NCI-H1092 treated with DMSO at 0.1 percent for 48 hours (cell line): ENCODE results near the gene AADACL4.
"Not testable (repeated sequence)": the region's sequence is repeated elsewhere in the genome, so short reads cannot be mapped to it uniquely, and the experiment has no call there.

Source experiments
- DNase-seq: peaks from one replicate; lab custom pipeline; 2025; lab: John Stamatoyannopoulos, UW

The AADACL4 gene

GRCh38 chr1:12658531-12659453 is 14.9 kb downstream of the AADACL4 start:
- DNase-seq: peak; percentile 89

DNA sequence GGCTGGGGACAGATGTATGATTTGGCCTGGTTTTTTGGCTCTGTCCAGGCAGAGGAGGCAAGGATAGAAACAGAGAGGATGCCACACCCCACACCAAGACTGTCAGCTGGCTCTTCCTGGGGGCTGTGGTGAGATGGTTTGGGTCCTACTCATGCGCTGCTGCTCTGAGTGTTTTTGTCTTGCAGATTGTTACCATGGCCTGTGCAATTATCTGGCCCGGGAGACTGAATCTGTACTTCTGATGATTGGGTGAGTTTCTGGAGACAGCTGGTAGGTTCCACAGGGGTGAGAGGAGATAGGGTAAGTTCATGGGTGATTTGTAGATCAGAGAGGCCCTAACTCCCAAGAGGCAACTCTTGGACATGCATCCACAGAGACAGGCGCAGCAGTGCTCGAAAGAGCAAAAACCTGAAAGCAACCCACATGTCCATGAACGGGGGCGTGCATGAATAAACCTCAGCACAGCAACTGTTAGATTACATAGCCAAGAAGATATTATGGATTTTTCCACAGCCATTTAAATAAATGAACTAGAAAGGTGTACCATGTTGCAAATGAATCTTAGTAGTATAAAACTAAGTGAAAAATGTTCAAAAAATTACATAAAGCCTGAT is 17.8 kb downstream of the AADACL4 start:
- DNase-seq: no peak

GRCh38 chr1:12662556-12662955 is 18.7 kb downstream of the AADACL4 start:
- no peak for DNase-seq

- no peak for DNase-seq
These were observed 21.6 kb downstream of the AADACL4 start for GRCh38 chr1:12665511-12665910.

DNA sequence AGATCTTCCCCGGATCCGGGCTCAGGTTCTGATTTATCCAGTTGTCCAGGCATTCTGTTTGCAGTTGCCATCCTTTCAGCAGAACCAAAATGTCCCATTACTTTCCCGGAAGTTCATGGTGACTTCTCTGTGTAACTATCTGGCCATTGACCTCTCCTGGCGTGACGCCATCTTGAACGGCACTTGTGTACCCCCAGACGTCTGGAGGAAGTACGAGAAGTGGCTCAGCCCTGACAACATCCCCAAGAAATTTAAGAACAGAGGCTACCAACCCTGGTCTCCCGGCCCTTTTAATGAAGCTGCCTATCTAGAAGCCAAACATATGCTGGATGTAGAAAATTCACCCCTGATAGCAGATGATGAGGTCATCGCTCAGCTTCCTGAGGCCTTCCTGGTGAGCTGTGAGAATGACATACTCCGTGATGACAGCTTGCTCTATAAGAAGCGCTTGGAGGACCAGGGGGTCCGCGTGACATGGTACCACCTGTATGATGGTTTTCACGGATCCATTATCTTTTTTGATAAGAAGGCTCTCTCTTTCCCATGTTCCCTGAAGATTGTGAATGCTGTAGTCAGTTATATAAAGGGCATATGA is 22.4 kb downstream of the AADACL4 start:
- DNase-seq: no peak

DNA sequence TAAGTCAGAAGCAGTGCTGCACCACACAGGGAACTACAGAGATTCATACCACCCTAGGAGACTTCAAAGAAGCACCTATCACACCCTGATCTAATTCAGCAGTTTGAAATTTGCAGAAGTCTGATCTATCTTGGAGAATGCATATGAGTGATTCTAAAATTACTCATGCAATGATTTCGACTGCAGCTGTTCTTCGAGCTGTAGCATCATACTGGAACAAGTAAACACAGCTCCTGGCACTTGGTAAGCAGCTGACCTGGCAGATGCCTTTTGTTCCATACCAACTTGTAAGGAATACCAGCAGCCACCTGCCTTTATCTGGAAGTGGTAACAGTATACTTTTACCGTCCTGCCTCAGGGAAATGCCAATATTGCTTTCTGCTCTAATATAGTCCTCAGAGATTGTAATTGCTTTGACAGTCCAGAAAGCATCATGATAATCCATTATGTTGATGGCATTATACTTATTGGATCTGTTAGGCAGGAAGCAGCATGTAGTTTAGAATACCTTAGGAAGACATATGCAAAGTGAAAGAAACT is 25.7 kb downstream of the AADACL4 start:
- no peak for DNase-seq

- DNase-seq: no peak
These were observed 30.5 kb downstream of the AADACL4 start for GRCh38 chr1:12674358-12674757.

DNA sequence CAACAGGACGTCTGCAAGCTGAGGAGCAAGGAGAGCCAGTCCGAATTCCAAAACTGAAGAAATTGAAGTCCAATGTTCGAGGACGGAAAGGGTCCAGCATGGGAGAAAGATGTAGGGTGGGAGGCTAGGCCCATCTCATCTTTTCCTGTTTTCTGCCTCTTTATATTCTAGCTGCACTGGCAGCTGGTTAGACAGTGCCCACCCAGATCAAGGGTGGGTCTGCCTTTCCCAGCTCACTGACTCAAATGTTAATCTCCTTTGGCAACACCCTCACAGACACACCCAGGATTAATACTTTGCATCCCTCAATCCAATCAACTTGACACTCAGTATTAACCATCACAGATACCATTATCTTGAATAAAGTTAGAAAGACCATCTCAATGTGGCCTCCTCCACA is 32.2 kb downstream of the AADACL4 start:
- not testable (repeated sequence) for DNase-seq

DNA sequence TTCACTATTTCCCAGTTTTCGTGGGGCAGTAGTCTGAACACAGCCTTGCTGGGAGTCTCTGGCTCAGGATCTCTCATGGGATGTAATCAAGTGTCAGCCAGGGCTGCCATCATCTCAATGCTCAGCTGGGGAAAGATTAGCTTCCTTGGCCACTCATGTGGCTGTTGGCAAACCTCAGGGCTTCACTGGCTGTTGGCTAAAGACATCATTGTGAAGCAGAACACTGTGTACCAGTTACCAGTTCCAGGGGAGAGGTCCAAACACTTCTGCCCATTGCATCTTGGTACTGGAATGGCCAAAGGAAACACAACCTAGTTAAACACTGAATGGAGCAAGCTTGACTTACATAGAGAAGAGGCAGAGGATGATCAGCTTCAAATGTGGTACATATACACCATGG is 33.7 kb downstream of the AADACL4 start:
- DNase-seq: no peak

DNA sequence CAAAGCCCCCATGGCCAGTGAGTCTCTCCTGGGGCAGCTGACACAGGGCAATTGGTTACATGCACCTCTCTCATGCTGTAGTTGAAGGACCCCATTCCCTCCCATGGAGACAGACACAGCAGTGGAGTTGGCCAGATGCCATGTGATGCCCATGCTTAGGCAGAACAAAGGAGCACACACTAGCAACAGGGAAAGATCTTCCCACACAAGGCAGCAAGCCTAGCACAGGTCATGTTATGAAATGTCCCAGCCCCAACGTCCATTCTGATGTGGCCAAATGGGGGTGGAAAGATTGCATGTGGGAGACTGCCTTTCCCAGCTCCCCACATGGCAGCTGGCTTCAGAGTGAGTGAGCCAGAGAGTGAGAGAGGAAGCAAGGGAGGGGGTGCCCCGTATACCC is 34.5 kb downstream of the AADACL4 start:
- no peak for DNase-seq

- no peak for DNase-seq
These were observed 34.9 kb downstream of the AADACL4 start for GRCh38 chr1:12678820-12679219.

DNA sequence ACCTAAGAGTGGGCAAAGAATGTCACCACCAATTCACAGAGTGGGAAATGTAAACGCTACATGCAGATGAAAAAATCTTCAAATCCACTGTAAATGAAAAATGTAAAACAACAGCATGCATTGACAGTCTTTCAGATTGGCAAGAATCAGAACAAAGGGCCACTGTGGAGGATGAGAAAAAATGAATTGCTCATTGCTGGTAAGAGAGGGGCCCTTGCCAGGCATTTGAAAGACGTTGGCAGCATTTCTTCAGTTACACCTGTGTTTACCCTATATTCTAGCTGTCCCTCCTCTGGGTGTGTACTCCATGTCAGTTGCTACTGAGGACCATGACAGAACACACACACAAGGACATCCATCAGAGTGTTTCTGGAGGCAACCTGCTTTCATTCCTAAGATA is 46.3 kb downstream of the AADACL4 start:
- no peak for DNase-seq

DNA sequence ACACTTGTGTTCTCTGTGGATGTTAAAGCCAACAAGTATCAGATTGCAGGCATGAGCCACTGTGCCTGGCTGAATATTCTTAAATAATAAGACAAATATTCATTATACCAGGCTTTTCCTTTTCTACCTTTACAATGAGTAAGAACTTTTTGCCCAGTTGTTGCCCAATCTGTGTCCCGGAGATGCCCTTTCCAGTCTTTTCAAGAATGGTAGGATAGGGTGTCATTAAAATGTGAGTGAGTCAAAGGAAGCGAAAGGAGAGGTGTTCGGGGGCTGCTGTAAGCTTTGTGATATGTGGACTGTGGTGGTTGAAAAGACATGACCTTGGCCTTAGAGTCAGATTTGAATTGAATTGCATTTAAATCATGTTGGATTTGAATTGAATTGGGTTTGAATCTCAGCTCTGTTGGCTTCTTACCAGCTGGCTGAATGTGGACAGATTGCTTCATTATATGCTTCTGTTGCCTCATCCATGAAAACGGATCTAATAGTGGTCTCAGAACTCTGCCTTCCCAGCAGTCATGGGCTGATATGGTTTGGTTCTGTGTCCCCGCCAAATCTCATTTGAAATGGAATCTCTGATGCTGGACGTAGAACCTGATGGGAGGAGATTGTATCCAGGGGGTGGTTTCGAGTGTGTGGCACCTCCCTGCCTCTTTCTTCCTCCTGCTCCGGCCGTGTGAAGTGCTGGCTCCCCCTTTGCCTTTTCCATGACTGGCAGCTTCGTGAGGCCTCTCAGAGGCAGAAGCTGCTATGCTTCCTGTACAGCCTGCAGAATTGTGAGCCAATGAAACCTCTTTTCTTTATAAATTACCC is 49.3 kb downstream of the AADACL4 start:
- DNase-seq: no peak

- DNase-seq: no peak
These were observed 52.8 kb downstream of the AADACL4 start for GRCh38 chr1:12696658-12697057.

- DNase-seq: no peak
These were observed 53.5 kb downstream of the AADACL4 start for GRCh38 chr1:12697397-12697796.

- no peak for DNase-seq
These were observed 60.1 kb downstream of the AADACL4 start for GRCh38 chr1:12703821-12704451.

DNA sequence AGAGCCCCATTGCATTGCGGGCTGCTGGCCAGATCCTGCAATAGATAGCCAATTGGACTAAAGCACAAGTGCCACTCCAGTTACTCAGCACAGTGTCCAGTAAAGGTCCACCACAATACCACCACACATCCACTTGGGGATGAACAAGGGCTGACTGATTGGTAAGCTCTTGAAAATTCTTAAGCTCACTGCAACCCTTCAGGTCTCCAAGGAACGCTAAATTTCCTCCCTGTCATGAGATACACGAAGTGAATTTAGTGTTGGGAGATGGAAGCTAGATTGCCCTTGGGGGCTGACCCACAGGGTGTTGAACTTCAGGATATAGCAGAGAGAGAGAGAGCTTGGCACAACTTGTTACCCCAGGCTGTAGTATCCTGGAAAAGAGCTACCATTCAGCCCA is 62.2 kb downstream of the AADACL4 start:
- DNase-seq: no peak

DNA sequence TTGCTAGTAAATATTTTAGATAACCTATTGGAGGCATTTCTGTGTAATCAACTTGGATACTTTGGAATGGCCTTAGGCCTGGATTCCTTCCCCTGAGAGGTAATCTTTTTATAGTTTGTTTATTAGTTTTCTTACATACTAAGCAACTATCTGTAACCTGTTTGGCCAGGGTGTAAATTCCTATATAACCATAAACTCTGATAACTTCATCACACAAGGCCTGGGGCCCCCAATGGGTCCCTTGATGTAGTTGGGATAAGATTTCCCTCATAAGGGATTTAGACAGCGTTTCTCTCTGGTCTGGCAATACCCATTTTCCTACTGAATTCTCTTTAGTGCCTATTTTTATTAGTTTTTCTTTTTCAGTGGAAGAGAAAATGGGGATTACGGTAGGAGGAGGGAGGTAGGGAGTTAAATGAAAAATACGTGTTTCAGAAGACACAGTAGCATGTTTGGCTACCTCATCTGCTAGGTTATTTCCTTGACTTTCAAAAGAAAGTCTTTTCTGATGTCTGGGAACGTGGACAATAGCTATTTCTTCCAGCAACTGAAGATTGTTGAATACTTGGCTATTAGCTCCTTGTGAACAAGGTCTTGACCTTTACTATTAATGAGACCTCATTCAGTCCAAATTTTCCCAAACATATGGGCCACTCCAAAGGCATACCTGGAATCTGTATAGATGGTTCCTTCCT is 64.7 kb downstream of the AADACL4 start:
- no peak for DNase-seq

- DNase-seq: no peak
These were observed 65.2 kb downstream of the AADACL4 start for GRCh38 chr1:12709091-12709491.

- DNase-seq: no peak
These were observed 65.8 kb downstream of the AADACL4 start for GRCh38 chr1:12709696-12710095.

DNA sequence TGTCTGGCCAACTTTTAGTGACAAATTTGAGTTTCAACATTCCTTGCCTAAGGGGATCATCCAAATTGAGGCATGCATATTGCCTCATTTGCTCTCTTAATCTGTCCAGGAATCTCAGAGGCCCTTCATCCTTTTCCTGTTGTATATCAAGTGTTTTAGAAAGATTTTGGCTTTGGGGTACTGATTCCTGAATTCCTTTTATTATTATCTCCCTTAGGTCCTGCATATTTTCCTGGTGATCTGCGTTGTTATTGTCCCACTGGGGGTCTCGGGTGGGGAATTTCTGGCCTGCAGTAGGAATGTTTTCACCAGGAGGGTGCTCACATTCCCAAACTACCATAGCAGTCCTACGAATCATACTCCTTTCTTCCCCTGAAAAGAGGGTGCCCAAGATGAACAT is 67.7 kb downstream of the AADACL4 start:
- DNase-seq: no peak
